HG03575 (cell line): Measurements from ENCODE around the gene PARD3B.

Source experiments
- ATAC-seq: cut with Tn5 transposase; IDR thresholded peaks from one replicate; pipeline ENCODE4 v1.9.1; 2021; ENCODE audit not compliant: unreplicated experiment, insufficient number of reproducible peaks, low FRiP score; ENCODE audit errors: extremely low read depth

PARD3B gene

GRCh38 chr2:205043285-205043684 is 498.0 kb downstream of the PARD3B start:
- ATAC-seq = no peak

GRCh38 chr2:205045706-205046105 is 500.4 kb downstream of the PARD3B start:
- no peak for ATAC-seq

DNA sequence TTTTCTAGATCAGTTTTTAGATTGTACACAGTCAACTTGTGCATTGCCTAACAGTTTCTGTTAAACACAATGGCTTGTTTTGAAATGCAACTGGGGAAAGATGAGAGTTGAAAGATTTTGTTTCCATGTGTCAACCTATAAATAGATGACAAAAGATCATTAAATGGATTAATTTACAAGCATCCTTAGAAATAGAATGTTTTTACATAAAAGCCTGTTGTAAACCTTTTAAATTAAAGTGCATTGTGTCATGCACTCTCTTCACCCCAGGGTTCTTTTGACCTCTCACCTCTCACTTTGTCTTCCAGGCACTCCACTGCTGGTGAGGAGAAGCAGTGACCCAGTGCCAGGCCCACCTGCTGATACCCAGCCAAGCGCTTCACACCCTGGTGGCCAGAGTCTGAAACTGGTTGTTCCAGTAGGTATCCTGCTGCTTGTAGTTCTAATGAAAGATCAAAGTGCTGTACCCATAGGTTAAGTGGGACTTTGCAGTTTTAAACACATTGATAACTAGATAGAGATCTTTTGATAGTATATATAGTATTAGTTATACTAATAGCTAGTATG is 502.1 kb downstream of the PARD3B start:
- ATAC-seq = no peak

DNA sequence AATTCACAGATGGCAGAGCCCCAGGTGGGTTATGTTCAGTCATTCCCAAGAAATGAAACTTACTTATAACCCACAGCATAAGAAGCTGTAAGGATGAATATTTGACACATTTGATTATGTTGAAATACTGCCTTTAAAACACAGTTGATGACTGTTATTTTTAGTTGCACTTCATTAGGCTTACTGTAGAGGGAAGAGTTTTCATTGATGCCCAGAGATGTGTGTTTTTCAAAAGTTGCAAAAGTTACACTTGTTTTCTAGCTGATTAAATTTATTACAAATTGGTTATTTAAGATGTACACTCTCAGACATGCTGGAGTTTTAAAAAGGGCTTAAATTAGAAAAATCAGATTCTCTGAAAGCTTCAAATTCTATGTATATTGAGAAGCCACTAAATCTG is 506.1 kb downstream of the PARD3B start:
- ATAC-seq = no peak

DNA sequence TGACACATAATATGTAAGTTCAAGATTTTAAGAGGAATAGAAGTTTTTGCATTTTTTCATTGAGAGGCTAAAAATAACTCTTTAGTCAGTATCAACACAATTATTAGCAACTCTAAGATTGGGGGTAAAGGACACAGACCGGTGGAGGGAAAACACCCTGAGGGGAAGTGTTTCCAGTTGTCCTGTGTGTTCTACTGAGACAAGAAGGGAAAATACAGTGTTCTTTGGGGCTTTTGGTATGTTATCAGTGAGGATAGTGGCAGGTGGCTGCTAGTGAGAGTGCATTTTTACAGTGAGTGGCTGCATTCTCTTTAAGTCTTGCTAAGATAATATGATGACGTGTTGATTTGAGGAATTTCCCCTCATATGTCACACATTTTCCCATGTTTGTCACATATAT is 507.5 kb downstream of the PARD3B start:
- ATAC-seq = no peak

- no peak for ATAC-seq
These were observed 508.6 kb downstream of the PARD3B start for GRCh38 chr2:205053827-205054410.

GRCh38 chr2:205054789-205055188 is 509.5 kb downstream of the PARD3B start:
- no peak for ATAC-seq

- no peak for ATAC-seq
These were observed 510.0 kb downstream of the PARD3B start for GRCh38 chr2:205055251-205055650.

- no peak for ATAC-seq
These were observed 510.9 kb downstream of the PARD3B start for GRCh38 chr2:205056151-205056561.

DNA sequence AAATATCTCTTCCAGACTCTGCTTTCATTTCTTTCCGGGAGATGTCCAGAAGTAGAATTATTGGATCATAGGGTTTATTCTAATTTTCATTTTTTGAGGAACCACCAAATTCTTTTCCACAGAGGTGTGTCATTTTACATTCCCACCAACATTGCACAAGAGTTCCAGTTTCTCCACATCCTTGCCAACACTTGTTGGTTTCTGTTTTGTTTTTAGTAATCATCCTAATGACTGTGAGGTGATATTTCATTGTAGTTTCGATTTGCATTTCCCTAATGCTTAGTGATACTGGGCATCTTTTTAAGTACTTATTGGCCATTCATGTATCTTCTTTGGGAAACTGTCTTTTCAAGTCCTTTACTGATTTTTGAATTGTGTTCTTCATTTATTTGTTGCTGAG is 513.1 kb downstream of the PARD3B start:
- ATAC-seq = no peak

DNA sequence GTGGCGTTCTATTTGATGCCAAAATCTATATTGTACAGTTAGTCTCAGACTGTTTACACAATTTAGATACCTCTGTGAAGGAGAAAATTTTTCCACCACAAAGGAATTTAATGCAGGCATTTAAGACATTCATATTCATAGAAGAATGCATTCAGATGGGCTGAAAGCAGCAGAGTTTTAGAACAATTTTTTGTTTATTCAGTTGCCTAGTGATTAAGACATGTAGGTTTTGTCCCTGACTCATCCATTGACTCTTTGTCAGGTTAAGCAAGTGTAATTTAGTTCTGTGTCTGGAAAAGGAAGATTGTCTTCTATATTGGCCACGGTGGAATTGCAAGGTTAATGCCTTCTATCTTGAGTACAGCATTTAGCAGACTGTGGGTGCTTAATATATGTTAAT is 515.0 kb downstream of the PARD3B start:
- no peak for ATAC-seq

DNA sequence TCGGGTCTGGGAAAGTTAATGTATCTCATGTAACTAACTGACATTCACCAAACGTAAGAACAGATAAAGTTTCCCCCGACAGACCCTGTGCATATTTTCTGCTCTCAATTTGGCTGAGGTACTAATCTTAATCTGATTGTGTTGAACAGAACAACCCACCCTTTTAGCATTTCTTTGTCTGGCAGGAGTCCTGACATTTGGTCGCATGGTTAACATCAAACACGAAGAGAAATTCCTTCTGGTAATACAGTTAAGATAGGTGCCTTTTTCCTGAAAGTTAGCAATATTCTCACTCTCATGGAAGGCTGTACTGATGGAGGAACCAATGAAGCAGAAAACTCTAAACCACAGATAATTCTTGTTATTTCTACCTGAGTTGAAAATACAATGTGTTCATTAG is 520.8 kb downstream of the PARD3B start:
- no peak for ATAC-seq

GRCh38 chr2:205069928-205070327 is 524.7 kb downstream of the PARD3B start:
- ATAC-seq = no peak

- ATAC-seq = no peak
These were observed 525.6 kb downstream of the PARD3B start for GRCh38 chr2:205070889-205071288.

DNA sequence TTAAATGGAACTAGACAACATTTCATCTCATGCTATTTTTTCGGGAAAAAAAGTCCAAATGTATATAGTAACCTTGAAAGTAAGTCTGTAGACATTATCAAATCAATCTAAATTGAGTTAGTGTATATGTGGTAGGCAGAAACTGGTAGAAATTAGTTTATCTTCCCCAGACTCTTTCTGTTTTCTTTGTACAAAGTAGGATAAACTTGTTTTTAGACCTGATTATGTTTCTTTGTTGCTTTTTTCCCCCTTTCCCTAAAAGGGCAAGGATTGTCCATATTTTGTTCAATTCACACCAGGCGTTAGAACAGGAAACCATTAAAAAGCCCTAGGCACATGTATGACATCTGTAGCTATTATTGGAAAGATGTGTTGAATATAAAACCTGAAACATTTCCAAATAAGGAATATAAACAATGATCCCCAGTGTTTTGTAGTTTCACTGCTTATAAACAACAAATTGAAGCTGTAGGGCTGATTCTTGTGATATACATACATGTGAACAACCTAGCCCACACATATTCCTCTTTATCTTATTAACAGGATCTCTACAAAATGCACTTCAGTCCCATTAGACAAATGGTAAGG is 528.3 kb downstream of the PARD3B start:
- ATAC-seq = no peak

DNA sequence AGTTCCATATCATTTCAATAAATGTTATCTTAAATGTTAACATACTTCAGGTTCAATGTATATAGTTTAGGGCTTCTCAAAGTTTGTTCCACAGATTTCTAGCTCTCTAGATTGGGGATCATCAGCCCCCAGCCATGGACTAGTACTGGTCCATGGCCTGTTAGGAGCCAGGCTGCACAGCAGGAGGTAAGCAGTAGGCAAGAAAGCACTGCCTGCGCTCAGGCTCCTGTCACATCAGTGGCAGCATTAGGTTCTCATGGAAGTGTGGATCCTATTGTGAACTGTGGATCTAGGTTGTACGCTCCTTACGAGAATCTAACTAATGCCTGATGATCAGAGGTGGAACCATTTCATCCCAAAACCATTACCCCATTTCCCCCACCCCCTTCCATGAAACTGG is 531.1 kb downstream of the PARD3B start:
- no peak for ATAC-seq

GRCh38 chr2:205077159-205077558 is 531.9 kb downstream of the PARD3B start:
- no peak for ATAC-seq

DNA sequence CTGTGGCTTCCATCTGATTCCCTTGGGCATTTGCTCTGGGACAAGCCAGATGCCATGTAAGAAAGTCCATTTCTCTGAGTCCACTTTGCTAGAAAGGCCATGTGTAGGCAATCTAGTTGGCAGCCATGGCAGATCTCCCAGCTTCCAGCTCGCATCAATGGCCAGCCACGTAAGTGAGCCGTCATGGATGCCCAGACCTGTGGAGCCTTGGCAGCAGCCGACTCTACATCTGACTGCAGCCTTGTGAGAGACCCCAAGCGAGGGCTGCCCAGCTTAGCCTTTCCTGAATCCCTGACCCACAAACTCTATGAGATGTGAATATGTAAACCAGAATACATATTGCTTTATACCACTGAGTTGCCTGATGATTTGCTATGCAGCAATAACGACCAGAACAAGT is 533.5 kb downstream of the PARD3B start:
- no peak for ATAC-seq

DNA sequence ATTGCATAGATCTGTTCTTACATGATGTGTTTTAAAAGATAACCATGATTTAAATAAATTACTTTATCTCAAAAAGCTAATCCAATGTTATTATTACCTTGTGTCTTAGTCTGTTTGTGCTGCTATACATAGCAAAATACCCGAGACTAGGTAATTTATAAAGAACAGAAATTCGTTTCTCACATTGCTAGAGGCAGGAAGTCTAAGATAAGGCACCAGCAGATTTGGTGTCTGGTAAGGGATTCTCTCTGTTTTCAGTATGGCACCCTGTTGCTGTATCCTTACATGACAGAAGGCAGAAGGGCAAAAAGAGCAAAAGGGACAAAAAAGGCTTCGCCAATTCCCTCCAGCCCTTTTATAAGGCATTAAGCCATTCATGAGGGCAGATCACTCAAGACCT is 533.9 kb downstream of the PARD3B start:
- ATAC-seq = no peak

- ATAC-seq = no peak
These were observed 541.4 kb downstream of the PARD3B start for GRCh38 chr2:205086662-205087061.

DNA sequence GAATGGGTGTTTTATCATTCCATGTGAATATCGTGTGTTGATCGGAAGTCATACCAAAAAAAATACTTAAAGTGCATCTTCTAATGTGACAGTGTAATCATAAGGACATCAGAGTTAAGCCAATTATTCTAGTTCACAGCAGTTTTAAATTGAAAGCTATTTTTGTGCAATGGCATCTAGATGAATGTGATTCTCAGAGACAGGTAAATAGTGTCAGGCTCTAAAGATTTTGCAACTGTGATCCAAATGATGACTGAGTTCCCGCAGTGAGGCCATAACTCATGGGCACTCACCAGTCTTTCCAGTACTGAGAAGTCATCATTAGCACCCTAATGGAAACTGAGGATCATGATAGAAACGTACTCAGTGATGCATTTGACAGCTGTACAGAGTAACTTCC is 542.6 kb downstream of the PARD3B start:
- ATAC-seq = no peak
